SU-DHL-6 (cell line): ENCODE results near the gene ZNF438.

ENCODE experiments used
- CTCF ChIP-seq: fragments of 200-600 bp; sonication (generic); IDR thresholded peaks from one replicate; pipeline ENCODE4 v1.5.1; 2017; ENCODE audit warnings: antibody characterized with exemption, mild to moderate bottlenecking, low read length, moderate library complexity; ENCODE audit not compliant: insufficient read depth, poor library complexity, severe bottlenecking
- EZH2phosphoT487 ChIP-seq: fragments of 200-600 bp; sonication (generic), shearing (Covaris generic); conservative IDR thresholded peaks from 2 replicates; pipeline ENCODE4 v1.6.1; 2018; ENCODE audit warnings: mild to moderate bottlenecking, antibody characterized with exemption, low read length, moderate library complexity, mixed read lengths

DNA sequence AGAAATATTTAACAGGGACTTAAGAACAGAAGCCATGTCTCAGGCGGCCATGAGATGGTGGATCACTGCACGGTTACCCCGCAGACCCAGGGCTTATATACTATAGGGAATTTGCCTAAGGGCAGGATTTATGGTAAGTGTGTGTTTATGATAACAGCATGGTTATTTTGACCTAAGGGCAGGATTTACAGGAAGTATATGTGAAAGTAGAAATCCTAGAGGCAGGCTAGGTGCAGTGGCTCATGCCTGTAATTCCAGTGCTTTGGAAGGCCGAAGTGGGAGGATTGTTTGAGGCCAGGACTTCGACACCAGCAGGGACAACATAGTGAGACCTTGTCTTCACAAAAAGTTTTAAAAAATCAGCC lies 43.0 kb upstream of the ZNF438 start:
- TF ChIP-seq EZH2phosphoT487, result no peak
- no peak for TF ChIP-seq CTCF
